IPS-11a (cell line): ENCODE measurements around the gene IL2RG.

Experiments used
- H3K4me3 ChIP-seq: one replicate; pipeline ENCODE4 v1.5.1; 2013; ENCODE audit warnings: low read depth, low read length, control low read depth

The IL2RG gene

DNA sequence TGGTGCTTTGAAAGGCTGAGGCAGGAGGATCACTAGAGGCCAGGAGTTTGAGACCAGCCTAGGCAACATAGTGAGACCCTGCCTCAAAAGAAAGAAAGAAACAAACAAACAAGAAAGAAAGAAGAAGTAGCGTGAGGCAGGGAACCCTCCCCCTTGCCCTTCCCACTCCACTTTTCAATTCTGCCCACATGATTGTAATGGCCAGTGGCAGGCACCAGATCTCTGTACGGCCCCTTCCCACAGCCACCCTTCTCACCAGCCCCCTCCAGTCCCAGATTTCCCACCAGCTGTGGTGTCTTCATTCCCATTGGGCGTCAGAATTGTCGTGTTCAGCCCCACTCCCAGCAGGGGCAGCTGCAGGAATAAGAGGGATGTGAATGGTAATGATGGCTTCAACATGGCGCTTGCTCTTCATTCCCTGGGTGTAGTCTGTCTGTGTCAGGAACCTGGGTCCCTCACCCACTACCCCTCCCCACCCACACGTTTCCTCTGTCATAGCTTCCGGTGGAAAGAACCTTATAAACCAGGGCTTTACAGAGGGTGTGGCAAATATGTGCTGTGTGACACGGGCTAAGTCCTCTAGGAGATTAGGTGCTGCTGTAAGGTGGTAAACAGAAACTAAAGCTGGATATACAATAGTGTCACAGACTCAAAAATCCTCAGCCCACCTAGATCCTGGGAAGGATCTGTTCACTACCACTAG is at the start of gene IL2RG:
TSS of gene IL2RG (minus strand) at position 437 of the 703 bp plus-strand sequence. CDS start at position 399, 38 bp downstream.
- no peak within 1 kb of the TSS for H3K4me3 ChIP-seq

DNA sequence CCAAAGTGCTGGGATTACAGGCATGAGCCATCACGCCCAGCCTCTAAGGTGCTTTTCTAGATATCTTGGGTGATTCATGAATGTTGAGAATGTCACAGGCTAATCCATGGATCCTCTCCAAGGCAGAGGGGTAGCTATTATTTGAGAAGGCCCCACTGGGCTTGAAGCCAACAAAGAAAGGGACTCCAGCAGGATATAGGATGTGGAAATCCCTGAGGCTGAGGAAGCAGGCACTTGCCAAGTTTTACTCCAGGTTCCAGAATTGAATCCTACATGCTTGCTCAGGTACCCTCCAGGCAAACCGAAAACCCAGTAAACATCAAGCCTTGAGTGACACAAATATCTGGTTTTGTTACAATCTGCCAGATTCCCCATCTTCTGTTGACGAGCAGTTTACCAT is 49.1 kb upstream of the IL2RG start:
- H3K4me3 ChIP-seq: no peak overlapping the region

- H3K4me3 ChIP-seq: no peak overlapping the region
Measured at GRCh38 chrX:71159335-71159734, 48.0 kb upstream of the IL2RG start.

- no peak overlapping the region for H3K4me3 ChIP-seq
Measured at GRCh38 chrX:71158603-71159002, 47.2 kb upstream of the IL2RG start.

- H3K4me3 ChIP-seq: no peak overlapping the region
Measured at GRCh38 chrX:71154641-71155040, 43.3 kb upstream of the IL2RG start.

DNA sequence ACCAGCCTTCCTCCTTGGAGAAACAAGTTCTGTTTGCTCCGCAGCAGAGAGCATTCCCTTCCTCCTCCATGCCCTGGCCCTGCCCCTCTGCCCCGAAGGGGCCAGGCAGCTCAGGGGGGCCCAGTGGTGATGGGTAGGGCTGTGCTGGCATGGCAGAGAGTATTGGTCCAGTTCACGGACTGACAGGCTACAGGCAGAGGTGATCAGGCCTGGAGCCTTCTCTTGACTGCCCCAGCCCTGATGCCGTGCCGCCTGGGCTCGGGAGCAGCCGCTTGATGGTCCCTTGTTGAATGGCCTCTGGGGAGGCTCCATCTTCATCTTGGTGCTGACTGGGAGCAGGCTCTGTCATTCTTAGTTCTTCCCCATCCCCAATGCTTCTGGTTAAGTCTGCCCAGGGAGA is 42.8 kb upstream of the IL2RG start:
- no peak overlapping the region for H3K4me3 ChIP-seq

DNA sequence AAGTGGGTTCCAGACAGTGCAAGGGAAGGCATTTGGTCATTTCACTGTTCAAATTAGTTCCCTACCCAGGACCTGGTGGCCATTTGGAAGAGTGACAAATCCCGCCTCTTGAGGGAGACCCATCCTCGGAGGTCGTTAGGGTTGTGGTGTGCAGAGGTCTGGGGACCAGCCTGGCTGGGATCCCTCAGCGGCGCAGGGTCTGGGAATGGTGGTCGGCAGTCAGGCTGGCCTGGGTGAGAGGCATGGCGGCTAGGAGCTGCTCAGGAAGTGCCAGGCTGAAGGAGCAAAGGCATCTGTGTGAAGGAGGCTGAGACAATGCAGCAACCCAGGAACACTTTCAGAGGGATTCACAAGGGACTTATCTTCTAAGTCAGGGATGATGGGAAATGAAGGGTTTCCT is 40.0 kb upstream of the IL2RG start:
- no peak overlapping the region for H3K4me3 ChIP-seq

GRCh38 chrX:71148278-71148663 is 36.9 kb upstream of the IL2RG start:
- no peak overlapping the region for H3K4me3 ChIP-seq

- H3K4me3 ChIP-seq: no peak overlapping the region
Measured at GRCh38 chrX:71147496-71148277, 36.3 kb upstream of the IL2RG start.

- peak within 1 kb of the TSS; percentile 20 for H3K4me3 ChIP-seq
Measured at GRCh38 chrX:71144651-71145050, 33.3 kb upstream of the IL2RG start, which contains the start of gene NLGN3. NLGN3 (plus strand) TSS chrX:71144841; CDS start chrX:71147750, 2,909 bp downstream.

DNA sequence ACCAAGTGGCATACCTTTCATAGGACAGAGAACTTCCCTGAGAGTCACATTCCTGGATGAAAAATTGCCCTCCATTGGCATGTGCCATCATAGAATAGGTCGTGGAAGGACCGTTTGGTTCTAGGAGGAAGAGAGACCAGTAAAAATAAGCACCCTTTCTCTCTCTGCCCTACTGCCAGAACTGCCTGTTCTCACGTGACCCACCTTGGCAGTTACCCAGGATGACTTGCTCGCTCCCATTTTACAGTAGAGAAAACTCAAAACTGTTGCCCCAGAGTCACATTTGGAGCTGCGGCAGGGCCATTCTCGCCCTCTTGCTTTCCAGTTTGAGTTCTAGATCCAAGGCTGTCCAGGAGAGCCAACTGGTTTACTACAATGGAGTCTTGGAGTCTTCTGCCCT is 32.1 kb upstream of the IL2RG start:
- no peak overlapping the region for H3K4me3 ChIP-seq

DNA sequence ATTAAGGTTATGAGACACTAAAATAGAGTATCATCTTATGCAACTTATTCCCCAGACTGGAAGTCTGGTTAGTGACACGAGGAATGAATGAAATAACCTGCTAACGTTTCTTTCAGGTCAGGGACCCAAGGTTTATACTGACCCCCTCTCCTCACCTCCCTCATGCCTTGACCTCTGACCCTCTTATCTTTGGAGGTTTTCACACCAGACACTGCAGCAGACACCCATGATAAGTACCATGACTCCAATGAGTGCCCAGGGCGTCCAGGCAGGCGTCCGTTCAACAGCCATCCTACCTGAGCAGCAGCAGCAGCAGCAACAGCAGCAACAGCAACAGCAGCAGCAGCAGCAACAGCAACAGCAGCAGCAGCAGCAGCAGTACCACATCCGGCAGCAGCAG is 29.1 kb upstream of the IL2RG start:
- H3K4me3 ChIP-seq: no peak overlapping the region

DNA sequence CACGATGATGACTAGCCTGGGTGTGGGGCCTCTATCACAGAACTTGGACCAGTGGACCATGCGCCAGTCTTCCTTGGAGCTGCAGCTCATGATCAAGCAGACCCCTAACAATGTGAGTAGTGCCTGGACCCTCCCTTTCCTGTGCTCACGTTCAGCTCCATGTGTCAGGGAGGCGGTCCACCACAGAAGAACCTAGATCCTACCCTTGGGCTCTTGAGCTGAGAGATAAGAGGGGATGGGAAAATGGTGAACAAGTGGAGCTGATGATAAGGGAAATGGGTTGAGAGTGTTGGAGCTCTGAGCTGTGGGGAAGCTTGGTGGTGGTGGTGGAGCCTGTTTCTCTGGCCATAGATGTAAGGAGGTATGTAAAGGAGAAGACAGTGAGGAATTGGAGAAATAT is 20.1 kb upstream of the IL2RG start:
- H3K4me3 ChIP-seq: no peak overlapping the region

- H3K4me3 ChIP-seq: no peak overlapping the region
Measured at GRCh38 chrX:71128915-71129765, 17.8 kb upstream of the IL2RG start.

- H3K4me3 ChIP-seq: no peak overlapping the region
Measured at GRCh38 chrX:71128166-71128833, 16.9 kb upstream of the IL2RG start.

DNA sequence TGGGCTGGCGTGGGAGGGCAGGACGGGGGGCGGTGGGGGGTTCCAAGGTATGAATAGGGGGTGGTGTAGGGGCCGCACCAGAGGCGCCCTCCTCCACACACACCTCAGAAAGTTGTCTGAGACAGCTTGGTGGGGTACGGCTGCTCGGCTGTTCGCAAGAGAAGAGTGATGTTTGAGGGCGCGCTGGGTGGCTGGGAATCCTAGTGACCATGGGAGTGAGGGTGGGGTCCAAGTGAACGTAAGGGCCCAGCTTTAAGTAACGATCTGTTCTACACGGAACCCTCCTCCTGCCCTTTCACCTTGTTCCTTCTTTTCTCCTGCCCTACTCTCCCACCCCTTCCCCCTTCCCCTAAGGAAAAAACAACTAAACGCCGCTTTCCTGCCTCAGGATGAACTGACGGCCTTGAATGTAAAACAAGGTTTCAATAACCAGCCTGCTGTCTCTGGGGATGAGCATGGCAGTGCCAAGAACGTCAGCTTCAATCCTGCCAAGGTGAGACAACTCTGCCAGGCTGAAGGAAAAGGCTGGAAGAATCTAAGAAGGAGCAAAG is 7.7 kb upstream of the IL2RG start:
- H3K4me3 ChIP-seq: peak overlapping the region; percentile 43

GRCh38 chrX:71118032-71118984 is 6.9 kb upstream of the IL2RG start, which contains the start of gene MED12:
MED12 (plus strand) TSS chrX:71118596; CDS start chrX:71118755, 159 bp downstream.
- peak within 1 kb of the TSS; percentile 43 for H3K4me3 ChIP-seq

DNA sequence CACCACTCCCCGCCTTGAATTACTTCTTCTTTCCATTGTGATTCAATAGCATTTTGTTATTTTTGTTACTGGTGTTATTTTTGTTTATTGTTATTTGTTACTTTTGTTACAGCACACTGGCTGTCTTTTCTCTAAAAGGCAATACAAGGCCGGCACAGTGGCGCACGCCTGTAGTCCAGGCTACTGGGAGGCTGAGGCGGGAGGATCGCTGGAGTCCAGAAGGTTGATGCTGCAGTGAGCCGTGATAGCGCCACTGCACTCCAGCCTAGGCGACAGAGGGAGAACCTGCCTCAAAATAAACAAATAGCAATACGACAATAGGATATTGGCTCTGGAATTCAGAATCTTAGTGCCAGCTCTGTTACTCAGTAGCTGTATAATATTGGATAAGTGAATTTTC is 6.0 kb upstream of the IL2RG start:
- H3K4me3 ChIP-seq: no peak overlapping the region

GRCh38 chrX:71111921-71112431 is 599 bp upstream of the IL2RG start:
- H3K4me3 ChIP-seq: no peak overlapping the region
